ENCODE data around the gene SEH1L. TPM values are rescaled to one million over a fixed set of nuclear protein-coding genes. Genes with fewer than 3 reads are reported as not detected.
"Not testable (repeated sequence)": the region's sequence is repeated elsewhere in the genome, so short reads cannot be mapped to it uniquely, and the experiment has no call there.

The SEH1L gene
- total RNA-seq, 1 donor from 2014 or later: 68.9 TPM

- intact Hi-C loops (cut with micrococcal nuclease): loop anchor here (1.0 to 5.0 kb wide), 7 partner anchors 43 to 735 kb away; partner anchors contain the start of genes AFG3L2, CEP76, FAM210A and PSMG2
Measured at GRCh38 chr18:12990967-12991820, 43.4 kb downstream of the SEH1L start, which contains the start of gene CEP192. Gene CEP192, plus strand, starts transcription at chr18:12991362. Its CDS starts 8,063 bp downstream, at chr18:12999425.

DNA sequence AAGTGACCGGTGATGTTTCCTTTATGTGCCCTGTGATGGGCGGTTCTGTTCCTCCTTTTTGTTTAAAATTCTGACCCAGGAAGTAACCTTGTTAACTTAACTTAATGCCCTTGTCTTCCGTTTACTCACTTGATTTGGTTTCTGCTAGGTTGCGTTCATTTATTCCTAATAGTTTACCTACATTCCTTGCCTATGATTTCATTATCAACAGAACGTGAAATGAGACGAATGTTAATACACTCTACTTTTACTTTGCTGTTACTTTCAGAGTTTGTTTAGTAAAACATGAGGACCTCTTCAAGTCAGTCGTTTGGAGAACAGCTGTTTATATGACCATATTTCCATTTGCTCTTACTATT is 44.0 kb downstream of the SEH1L start:
- intact Hi-C loops (cut with micrococcal nuclease): loop anchor here (1.0 to 5.0 kb wide), 7 partner anchors 43 to 735 kb away; partner anchors contain the start of genes AFG3L2, CEP76, FAM210A and PSMG2

- intact Hi-C loops (cut with micrococcal nuclease): loop anchor here (5.0 kb wide), 1 partner anchor 164 kb away; no protein-coding TSS in a partner anchor
Measured at GRCh38 chr18:12993439-12993838, 45.6 kb downstream of the SEH1L start.

GRCh38 chr18:12995424-12995823 is 47.6 kb downstream of the SEH1L start:
- intact Hi-C loops (cut with micrococcal nuclease): no loop called here

- intact Hi-C loops (cut with micrococcal nuclease): no loop called here
Measured at GRCh38 chr18:12995952-12996477, 48.2 kb downstream of the SEH1L start.

DNA sequence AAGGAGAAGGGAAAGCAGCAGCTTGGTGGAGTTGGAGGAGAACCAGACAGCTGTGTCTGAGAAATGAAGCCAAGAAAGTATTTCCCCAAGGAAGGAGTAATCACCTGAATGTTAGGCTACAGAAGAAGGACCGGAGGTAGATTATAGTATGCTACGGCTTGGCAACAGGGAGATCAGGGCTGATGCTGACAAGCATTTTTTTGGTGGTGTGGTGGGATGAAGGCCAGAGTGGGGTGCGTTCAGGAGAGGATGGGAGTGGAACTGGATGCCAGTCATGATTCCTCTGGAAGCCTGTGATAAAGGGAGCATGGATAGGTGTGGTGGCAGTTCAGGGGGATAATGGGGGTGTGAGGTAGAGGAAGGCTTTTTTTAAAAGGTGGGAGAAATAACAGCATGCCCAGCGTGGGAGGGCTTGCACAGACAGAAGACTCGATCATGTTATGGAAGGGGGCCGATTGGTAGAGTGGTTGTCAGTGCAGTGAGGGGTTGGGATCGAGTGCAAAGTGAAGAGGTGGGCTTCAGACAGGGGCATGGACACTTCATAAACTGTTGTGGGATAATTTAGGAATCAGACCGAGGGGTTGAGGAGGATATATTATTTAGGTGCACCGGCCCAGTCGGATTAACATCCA is 49.0 kb downstream of the SEH1L start:
- intact Hi-C loops (cut with micrococcal nuclease): no loop called here

DNA sequence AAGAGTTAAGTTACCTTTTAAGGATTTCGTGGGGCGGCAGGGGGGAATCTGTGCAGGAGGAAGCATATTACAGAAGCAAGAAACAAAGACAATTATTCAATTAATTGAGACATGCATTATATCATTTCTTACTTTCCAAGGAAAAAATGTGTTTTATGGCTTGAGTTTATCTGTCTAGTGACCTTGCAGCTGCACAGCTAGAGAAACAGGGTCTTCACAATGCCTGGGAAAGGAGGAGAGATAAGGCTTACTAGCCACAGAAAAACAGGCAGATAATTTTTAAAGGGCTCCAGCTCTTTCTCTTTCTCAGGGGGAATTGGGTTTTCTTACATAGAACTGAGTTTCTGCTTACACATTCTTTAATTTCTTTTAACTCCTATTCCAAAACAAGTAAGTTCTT is 49.5 kb downstream of the SEH1L start:
- intact Hi-C loops (cut with micrococcal nuclease): not testable (repeated sequence)

- intact Hi-C loops (cut with micrococcal nuclease): no loop called here
Measured at GRCh38 chr18:12998332-12999060, 50.7 kb downstream of the SEH1L start.

DNA sequence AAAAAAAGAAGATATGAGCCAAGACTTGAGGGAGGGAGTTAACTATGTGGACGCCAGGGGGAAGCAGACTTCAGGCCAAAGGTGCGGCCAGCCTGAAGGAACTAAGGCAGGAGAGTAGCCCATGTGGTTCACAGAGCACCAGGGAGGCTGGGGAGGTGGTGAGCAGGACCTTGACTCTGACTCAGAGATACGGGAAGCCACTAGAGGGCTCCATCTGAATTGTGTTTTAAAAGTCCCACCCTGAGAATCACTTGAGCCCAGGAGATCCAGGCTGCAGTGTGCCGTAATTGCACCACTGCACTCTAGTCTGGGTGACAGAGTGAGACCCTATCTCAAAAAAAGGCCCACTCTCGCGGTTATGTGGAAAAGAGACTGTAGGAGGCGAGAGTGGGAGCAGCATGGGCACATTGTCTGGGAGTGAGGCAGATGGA is 55.7 kb downstream of the SEH1L start:
- intact Hi-C loops (cut with micrococcal nuclease): no loop called here

DNA sequence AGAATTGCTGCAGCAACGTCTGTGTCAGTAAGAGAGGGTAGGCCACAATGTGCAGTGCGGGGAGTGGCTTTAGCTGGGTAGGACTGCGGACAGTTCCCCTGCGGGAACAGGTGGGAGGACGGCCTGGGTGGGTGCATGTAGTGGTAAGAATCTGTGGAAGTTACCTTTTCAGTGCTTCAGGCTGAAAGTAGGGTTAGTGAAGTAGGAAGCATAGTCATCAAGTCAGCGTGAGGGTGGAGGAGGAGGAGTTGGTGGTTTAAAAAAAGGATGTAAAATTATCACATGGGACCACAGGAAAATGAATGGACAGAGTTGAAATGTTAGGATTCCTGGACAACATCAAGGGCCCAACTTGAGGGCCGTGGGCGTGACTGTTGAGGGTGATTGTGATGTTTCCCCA is 56.6 kb downstream of the SEH1L start:
- intact Hi-C loops (cut with micrococcal nuclease): no loop called here

GRCh38 chr18:13005289-13005688 is 57.5 kb downstream of the SEH1L start:
- intact Hi-C loops (cut with micrococcal nuclease): no loop called here

DNA sequence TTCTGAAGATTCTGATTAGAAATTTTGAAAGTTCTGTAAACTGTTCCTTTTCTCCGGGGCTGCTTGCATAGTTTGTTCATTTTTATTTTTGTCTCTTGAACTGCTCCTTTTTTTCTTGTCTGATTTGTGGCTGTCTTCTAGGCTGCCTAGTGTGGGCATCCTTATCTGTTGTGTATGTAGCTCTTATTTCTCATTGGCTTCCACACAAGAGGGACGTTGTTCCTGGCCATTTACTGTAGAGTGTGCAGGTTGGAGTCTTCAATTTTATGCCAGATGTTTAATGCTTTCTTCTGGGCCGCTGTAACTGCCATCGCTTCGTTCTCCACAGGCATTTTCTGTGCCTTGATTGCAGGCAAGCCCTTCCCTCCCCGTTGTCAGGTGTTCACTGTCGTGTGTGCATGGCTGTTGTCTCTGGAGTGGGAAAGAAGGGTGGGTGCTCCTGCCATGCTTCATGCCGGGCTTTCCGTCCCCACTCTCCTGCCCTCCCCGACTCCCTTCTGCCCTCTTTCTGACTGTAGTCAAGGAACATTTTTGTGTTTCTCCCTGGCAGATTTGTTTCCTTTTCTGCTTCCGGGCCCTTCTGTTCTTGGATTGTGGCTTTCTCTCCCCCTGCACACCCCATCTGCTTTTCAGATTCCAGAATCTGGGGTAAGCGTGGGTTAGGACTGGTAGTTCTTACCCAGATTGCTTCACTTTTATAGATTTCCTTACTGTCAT is 58.9 kb downstream of the SEH1L start:
- intact Hi-C loops (cut with micrococcal nuclease): no loop called here

- intact Hi-C loops (cut with micrococcal nuclease): no loop called here
Measured at GRCh38 chr18:13007248-13007560, 59.4 kb downstream of the SEH1L start.

DNA sequence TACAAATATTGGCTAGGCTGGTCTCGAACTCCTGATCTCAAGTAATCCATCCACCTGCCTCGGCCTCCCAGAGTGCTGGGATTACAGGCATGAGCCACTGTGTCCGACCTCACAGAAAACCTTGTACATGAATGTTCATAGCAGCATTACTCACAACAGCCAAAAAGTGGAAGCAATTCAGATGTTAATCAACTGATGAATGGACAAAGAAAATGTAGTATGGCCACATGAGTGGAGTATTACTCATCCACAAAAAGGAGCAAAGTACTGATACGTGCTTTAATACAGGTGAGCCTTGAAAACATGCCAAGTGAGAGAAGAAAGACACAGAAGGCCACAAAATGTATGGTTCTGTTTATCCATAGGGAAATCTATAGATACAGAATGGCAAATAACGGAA is 63.9 kb downstream of the SEH1L start:
- intact Hi-C loops (cut with micrococcal nuclease): no loop called here

DNA sequence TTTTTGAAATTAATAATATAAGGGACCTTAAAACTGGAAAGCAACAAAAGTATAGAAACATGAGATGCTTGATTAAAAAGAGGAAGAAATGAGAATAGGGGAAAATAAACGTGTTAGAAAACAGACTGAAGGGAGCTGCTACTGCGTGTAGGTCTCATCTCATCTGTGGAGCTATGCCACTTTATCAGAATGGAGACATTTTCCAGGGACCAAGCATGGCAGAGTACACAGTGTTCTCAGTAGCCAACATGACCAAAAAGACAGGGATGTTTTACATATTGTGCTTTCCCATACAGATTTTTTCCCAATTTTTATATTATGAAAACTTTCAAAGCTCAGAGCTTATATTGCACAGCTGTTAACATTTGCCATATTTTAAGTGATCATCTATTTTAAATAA is 66.4 kb downstream of the SEH1L start:
- intact Hi-C loops (cut with micrococcal nuclease): no loop called here

- intact Hi-C loops (cut with micrococcal nuclease): no loop called here
Measured at GRCh38 chr18:13014818-13015217, 67.0 kb downstream of the SEH1L start.

- intact Hi-C loops (cut with micrococcal nuclease): no loop called here
Measured at GRCh38 chr18:13017247-13017875, 69.5 kb downstream of the SEH1L start.

DNA sequence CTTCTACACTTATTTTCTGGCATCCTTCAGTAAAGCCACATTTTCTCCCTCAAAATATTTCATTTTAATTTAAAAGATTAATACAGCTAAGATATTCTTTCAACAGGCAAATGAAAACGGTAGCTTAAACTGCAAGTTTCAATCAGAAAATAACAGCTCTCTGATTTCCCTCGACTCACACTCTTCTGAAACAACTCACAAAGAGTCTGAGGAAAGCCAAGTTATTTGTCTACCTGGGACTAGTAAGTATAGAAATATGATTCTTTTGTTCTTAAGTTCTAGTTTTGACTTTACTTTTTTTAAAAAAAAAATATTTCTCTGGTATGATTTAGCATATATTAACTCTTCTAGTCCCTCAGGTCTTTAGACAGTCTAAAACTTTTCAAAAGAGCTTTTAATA is 70.6 kb downstream of the SEH1L start:
- intact Hi-C loops (cut with micrococcal nuclease): no loop called here

DNA sequence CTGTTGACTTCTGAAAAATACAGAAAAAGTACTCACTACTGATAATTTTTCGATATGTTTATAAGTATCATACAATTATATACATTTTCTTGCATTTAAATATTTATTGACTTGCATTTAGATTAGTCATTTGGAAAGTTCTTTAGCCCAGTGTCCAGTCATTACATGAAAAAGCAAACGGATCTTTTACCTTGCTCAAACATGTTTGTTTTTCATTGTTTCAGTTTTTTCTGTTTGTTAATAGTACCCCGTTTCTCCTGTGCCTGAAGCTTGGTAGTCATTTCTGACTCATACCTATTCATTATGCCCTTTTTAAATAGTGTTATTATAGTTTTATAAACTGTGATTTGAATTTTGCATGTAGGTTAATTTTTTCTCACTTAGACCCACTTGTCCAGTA is 71.5 kb downstream of the SEH1L start:
- intact Hi-C loops (cut with micrococcal nuclease): no loop called here

DNA sequence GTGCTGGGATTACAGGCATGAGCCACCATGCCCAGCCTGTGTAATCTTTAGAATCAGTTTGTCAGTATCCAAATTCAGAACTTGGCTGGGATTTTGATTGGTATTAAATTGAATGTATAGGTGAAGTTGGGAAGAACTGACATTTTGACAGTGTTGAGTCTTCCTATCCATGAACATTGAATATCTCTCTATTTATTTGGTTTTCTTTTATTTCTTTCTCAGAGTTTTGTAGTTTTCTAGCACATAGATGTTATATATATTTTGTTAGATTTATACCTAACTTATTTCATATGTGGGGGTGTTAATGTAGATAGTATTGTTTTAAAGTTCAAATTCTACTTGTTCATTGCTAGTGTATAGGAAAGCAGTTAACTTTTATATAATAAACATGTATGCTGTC is 74.8 kb downstream of the SEH1L start:
- intact Hi-C loops (cut with micrococcal nuclease): no loop called here

DNA sequence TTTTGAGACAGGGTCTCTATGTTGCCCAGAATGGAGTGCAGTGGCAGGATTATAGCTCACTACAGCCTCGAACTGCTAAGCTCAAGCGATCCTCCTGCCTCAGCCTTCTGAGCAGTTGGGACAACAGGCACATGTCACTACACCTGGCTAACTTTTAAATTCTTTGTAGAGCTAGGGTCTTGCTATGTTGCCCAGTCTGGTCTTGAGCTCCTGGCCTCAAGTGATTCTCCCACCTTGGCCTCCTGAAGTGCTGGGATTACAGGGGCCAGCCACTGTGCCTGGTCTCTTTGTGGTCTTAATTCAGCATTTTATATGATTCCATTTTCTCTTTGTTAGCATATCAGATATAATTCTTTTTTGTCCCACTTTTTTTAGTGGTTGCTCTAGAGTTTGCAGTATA is 77.4 kb downstream of the SEH1L start:
- intact Hi-C loops (cut with micrococcal nuclease): no loop called here

Data from T-helper 2 cell treated with Interferon-gamma antibody and Interleukin-4, amounts not matched to agents 100 ng/mL and 5 ng/mL, for 36 hours (primary cell).